GM18868 (cell line): ENCODE results near the gene TAGLN3.

Experiments
- ATAC-seq: cut with Tn5 transposase; IDR thresholded peaks from one replicate; pipeline ENCODE4 v1.9.1; 2021; ENCODE audit warnings: mild to moderate bottlenecking, moderate library complexity; ENCODE audit not compliant: unreplicated experiment

TAGLN3 gene

DNA sequence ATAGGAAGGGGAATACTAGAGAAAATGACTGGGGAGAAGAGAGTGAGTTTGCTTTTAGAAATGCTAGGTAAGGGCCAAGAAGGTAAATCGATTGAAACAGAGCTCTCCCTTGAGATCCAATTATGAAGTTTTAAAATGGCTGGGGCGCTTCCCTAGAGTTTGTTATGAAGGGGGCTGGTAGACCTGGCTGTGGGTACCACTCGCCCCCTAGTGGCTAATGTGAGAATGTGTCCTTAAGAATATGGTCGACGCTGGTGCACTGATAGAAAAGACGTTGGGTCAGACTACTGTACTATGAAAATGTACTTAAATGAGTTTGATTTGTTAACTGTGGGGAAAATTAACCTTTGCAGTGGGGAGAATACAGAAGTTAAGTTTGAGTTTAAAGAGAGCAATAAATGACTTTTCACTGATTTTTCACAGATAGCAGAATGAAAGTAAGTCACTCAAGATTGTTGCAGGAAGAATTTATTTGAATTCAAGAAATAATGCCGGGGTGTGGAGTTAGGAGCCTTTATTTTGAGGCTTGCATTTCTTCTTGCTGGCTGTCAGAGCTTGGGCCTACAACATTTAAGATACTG, 45.0 kb downstream of the TAGLN3 start:
- peak; percentile 79 for ATAC-seq

DNA sequence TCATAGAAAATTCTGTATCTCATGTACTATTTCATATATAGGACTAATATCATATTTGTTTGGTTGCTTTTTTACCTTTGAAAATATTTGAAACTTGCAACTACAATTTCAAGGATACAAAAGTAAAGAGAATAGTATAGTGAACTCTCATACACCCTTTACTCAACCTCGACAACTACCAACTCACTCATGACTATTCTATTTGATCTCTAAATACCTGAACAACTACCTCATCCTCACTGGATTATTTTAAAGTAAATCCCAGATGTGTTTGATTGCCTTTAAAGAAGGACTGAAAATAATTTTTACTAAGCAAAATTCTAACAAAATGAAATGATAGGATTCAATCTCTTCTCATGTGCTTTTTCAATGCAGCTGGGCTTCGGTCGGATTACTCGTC, 47.9 kb downstream of the TAGLN3 start:
- no peak for ATAC-seq

DNA sequence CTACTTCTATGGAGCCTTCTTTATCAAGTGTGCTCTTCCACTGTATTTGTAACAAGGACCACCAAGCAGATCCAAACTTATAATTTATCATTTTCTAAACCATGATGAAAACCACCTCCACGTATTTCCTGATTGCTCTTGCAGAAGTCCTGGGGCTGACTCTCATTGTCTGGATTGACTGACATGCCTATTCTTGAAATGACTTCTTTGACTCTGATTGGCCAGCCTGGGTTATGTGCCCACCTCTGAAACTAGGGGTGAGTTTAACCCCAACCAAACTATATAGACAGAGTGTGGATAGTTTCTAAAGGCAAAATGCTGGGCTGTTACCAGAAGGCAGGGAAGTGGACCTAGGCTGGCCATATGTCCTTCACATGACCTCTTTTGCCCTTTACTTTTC, 48.5 kb downstream of the TAGLN3 start:
- no peak for ATAC-seq

DNA sequence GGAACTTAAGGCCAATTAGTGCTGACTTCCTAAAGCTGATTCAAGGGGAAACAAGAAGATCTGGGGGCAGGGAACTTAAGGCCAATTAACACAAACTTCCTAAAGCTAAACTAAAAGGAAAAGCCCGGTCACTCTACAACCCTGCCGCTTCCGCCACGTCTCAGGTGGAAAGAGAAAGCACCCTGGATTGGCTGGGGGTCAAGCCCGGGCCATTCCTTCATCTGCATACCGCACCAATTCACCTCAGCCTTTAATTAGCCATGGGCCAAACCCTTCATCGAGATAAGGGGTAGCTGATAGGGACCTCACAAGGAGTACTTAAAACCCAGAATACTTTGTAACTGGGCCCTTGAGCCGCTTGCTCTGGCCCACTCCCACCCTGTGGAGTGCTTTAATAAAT, 50.2 kb downstream of the TAGLN3 start:
- ATAC-seq = no peak

DNA sequence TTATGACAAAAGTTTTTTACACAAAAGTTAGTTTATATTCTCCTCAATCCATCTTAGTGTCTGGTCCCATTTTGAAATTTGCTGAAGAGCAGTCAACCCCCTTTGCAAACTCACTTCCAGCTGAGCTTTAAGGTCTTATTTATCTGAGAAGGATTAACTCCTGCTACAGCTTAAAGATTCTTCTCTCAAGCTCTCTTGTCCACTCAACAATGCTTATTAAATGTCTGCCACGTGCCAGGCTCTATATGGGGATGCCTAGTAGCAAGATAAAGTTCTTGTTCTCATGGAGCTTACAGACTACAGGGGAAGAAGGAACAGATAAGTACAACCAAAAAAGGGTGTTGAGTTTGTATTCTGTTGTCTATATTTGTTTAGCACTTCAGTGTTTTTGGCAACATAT, 54.5 kb downstream of the TAGLN3 start:
- no peak for ATAC-seq

DNA sequence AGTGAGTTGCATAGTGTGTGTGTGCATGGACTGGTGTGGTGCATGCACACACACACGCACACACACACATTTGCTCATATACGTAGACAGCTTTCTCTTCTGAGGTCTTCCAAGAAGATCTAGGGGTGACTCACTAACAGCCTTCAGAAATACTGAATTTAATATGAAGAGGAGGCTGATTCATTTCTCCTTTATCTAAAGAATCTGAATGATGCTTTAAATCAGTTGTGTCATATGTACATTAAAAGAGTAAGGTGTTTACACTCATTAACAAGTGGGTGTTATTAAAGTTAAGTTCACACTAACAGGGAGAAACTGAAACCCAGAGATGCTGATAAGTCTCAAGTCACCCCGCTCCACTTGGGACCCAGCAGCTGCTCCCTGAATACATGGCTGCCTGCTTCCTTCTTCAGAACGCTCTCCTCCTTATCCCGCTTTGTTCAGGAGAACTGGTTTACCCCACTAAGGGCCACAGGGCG, 57.8 kb downstream of the TAGLN3 start:
- ATAC-seq = no peak

DNA sequence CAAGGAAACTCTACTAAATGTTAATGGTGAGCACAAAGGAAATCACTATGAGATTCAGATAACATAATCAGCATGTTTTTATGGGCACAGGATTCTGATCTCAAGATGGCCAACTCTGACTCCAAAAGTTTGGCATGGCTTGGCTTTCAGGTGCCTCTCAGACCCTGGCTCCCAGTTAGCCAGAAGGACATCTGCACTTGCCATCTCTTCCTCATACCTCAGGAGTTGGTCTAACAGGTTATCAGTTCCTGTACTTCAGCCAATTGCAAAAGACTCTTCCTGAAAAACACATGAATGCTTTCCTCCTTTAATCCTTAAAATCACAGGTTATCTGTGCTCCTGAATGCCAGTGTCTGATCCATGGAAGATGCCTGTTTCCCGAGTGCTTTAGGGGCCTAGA, 60.8 kb downstream of the TAGLN3 start:
- ATAC-seq = no peak

DNA sequence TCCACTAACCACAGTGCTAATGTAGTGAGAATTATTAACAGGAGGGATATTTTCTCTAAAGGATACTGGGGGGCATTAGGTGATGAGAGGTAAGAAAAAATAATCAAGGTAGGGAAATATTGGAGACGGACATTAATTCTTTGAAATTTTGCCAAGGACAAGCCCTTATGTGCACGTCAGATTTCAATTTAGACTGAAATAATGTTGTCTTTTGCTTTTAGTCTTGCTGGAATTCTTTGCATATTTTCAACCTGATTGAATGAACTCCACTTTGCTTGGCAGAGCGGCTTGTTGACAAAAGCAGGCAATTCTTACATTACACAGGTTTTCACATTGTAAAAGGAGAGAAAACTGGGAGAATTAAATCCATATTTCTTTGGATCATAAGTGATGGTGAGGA, 62.4 kb downstream of the TAGLN3 start:
- ATAC-seq = no peak
